Suppressor macrophage treated with lipopolysaccharide for 4 hours (primary cell): ENCODE results near the gene YWHAH.
A peak's percentile ranks its signal among the peaks of the same experiment; 100 is the strongest.
"Not testable (repeated sequence)": the region's sequence is repeated elsewhere in the genome, so short reads cannot be mapped to it uniquely, and the experiment has no call there.

ENCODE experiments used
- DNase-seq: peaks from one replicate; pipeline ENCODE4 v3.0.0-alpha.2; 2020

The YWHAH gene

DNA sequence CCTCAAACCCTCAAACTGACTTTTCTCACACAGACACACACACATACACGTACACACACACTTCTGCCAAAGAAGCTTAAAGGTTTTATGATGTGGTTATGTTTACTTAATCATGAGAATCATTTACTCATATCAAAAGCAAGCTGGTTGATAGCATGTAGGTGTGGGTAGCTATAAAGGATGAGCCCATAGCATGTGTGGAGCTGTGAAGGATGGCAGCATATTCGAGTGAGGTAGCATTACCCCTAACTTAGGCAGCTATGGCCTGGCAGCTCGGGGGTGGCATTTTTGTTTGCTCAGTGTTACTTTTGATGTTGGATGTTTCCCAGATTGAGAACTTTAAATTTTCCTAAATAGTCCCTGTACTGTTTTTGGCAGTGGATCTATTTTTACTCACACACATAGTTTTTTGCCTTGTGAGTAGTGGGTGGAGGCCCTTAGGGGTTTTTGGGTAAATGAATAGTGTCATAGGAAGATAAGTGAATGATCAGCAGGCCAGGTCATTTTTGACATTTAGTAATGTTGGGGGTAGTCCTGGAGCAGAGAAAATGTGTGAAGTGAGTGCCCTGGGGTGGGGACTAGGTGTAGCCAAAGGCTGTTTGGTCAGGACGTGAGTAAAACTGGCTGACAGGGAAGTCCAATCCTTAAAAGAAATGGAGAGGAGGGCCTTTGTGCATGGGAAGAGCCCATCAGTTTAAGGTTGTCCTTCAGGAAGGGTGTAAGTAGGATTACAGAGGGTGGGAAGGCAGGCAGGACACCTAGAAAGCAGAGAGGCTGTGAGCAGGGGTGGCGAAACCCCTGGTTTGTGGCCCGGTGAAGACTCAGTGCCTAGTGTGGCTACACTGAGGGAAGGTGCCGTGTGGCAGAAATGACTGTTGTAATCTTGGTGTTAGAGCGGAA lies 7.1 kb downstream of the YWHAH start:
- DNase-seq: no peak

GRCh38 chr22:31952094-31952401 lies 7.7 kb downstream of the YWHAH start:
- no peak for DNase-seq

DNA sequence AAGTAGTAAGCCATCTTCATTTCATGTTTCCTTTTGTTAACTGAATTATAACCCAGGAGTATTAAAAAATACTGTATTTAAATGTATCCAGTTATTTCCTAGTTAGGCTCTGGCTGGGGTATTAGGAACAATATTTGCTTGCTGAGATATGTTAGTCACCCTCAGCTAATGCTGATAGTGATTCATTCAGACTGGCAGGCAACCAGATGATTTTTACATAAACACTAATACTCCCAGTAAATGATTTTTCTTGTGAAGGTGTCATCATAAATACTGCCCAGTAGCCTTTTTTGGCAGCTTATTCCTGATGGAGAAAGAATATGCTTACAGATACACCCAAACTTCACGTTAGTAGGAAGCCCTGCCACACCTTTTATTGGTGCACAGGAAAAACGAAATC lies 8.1 kb downstream of the YWHAH start:
- DNase-seq: peak; percentile 40

DNA sequence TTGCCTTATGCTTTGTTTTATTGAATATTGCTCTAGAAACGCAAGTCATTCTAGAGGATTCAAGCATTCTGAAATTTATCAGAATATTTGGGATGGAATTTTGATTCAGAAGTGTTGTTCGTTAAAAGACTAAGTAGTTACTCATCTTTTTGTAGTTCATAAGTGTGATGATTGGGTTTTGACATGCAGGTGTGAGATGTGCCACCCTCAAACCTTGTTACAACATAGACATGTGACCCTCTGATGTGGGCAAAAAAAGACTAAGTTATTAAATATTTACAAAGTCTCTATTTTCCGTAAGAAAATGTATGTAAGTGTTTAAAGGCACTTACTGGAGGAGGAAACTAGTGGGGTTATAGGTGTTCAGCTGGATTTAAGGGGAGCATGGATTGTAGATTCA lies 8.9 kb downstream of the YWHAH start:
- no peak for DNase-seq

DNA sequence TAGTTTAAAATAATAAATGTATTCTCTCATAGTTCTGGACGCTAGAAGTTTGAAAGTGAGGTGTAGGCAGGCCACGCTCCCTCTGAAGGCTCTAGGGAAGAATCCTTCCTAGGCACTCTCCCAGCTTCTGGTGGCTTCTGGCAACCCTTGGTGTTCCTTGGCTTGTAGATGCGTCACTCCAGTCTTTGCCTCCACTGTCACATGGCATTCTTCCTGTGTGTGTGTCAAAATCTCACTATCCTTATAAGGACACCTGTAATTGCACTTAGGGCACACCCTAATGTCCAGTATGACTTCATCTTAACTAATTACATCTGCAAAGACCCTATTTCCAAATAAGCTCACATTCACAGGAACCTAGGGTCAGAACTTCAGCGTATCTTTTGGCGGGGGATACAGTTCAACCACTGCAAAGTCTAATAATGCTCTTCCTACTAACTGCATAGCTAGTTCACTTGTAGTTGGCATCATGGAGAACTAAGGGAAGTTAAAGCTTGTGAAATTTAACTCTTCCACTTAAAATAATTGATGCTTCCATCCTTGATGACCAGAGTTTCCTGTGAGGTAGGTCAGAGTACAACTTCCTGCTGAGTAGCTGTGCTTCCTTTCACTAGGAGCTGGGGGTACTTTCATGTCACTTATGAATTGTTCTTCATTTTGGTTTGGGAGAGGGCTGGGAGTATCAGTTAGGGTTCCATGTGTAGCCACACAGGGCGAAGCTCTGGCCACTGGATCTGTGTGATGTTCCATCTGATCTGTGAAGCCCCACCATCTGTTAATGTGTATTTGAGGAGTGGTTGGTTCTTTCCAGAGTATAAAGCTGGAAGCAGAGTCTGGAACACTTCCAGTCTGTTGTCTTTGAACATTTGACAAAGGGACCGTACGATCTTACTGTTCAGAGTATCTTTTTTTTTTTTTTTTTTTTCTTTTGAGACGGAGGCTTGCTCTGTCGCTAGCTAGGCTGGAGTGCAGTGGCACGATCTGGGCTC lies 10.5 kb downstream of the YWHAH start:
- no peak for DNase-seq

GRCh38 chr22:31956360-31956759 lies 12.0 kb downstream of the YWHAH start:
- DNase-seq: no peak

DNA sequence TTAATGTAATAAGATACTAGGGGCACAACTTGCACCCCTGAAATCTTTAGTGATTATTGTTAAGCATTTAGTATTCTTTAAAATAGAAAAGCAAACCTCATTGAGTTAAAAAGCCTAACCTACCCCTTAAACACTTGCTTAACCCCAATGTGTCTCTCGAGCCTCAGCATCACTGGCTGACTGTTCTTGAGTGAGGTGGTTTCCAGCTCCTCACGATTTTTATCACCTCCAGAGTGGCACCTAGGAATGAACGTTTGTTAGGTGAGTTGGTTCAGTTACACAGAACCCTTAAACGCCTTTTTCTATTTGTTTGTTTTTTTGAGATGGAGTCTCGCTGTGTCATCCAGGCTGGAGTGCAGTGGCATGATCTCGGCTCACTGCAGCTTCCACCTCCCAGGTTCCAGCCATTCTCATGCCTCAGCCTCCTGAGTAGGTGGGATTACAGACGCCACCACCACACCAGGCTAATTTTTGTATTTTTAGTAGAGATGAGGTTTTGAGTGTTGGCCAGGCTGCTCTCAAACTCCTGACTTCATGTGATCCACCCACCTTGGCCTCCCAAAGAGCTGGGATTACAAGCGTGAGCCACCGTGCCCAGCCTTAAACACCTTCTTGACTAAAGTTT lies 13.7 kb downstream of the YWHAH start:
- DNase-seq: no peak

DNA sequence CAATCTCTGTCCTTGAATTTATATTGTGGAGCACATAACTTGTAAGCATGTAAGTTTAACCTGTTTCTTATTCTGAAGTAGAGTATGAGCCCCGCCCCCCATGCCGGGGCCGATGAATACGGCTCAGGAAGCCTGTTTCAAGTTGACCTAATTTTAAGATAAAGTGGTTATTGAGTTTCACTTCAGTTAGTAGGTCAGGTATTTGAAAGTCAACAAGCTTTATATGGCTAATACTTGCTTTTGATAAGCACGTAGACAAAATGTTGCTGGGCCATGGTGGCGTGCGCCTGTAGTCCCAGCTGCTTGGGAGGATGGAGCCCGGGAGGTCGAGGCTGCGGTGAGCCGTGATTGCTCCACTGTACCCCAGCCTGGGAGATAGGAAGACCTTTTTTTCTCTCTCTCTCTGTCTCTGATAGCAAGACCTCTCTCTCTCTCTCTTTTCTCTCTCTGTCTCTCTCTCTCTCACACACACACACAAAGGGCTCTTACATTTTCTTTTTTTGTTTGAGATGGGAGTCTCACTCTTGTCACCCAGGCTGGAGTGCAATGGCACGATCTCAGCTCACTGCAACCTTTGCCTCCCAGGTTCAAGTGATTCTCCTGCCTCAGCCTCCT lies 14.4 kb downstream of the YWHAH start:
- no peak for DNase-seq

DNA sequence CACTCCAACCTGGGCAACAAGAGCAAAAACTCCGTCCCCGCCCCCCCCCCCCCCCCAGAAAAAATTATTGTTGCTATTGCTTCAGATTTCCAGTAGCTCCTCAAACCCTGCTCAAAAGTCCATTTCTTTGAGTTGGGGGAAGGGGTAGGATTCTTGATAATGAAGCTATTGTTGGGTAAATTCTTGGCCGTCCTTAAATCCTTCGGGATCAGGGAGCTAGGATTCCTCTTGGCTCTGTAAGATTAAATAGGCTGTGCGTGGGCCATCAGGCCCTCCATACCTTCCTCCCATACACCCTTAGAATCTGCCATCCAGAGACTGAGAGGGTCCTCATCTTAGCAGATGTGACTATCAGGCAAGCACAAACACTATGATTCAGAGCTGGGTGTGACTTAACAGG lies 16.4 kb downstream of the YWHAH start:
- no peak for DNase-seq

DNA sequence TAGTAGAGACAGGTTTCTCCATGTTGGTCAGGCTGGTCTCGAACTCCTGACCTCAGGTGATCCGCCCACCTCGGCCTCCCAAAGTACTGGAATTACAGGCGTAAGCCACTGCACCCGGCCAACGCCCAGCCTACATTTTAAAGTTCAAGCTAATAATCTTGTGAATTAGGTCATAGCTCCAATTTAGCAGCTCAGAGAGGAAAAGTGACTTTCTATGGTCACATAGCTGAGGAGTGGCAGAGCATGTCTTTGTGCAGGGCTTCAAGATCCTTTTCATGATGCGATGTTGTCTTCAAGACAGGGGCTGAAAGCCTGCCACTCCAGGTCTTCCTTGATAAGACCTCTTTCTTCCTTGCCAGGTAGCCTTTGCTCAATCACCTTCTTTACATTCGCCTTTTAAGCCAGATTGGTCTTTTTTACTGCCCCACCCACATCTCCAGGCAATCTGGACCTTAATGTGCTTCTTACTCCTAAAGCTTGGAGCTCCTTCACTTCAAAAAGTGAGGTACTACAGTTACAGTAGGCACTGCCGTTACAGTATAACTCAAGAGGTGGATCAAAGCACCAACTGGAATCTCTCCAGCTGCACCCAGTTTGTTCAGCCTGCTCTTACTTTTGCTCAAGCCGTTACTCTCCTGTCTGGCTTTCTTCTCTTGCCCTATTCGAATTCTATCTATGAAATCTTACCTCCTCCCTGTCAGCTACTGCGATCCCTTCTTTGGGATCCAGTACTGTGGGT lies 18.2 kb downstream of the YWHAH start:
- DNase-seq: no peak

GRCh38 chr22:31968022-31968421 lies 23.7 kb downstream of the YWHAH start:
- no peak for DNase-seq

DNA sequence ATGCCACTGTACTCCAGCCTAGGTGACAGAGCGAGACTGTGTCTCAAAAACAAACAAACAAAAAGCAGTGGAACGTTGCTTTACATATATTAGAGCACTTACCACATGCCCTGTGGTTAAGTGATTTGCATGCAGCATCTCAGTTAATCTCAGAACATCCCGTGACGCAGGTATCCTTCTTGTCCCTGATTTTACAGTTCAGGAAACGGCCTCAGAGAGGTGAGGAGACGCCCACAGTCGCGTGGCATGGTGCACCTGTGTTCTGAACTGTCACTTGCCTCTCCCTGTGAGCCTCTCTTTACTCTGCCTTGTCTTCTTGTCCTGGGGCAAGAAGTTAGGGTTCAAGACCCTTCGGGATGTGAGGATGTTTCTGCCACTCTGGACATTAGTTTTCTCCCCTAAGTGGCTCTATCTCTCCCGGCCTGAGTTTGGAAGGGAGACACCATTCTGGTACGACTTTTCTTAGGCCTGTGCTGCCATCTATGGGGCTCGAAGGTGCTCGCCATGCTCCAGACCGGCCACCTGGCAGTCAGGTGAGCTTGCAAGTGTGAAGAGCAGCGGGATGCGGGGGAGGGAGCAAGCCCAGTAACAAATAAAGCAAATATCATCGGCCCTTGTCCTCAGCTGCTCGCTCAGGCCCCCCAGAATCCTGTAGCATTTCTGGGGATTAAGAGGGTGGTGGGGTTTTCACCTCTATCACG lies 25.6 kb downstream of the YWHAH start:
- peak; percentile 33 for DNase-seq

- DNase-seq: peak; percentile 86
Observed at GRCh38 chr22:31970490-31971444, 26.4 kb downstream of the YWHAH start.

DNA sequence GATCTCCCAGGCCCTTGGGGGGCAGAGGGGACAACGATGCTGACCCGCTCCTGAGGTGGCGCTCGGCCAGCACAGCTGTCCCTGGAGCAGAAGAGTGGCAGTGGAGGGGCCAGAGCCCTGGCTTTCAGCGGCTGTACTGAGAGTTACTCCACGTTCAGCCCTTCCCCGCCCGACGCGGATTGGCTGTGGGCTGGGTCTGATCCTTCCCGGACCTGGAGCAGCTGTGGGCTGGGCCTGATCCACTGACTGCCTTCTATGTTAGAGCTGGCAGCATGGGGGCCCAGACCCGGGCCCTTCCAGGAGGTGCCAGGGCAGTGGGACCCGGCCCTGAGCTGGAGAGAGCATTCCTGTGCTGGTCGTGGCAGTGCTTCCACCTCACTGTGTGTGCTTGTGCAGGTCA lies 27.8 kb downstream of the YWHAH start:
- no peak for DNase-seq

GRCh38 chr22:31973739-31974138 lies 29.4 kb downstream of the YWHAH start:
- no peak for DNase-seq

- DNase-seq: peak; percentile 82
Observed at GRCh38 chr22:31977141-31977841, 33.0 kb downstream of the YWHAH start.

DNA sequence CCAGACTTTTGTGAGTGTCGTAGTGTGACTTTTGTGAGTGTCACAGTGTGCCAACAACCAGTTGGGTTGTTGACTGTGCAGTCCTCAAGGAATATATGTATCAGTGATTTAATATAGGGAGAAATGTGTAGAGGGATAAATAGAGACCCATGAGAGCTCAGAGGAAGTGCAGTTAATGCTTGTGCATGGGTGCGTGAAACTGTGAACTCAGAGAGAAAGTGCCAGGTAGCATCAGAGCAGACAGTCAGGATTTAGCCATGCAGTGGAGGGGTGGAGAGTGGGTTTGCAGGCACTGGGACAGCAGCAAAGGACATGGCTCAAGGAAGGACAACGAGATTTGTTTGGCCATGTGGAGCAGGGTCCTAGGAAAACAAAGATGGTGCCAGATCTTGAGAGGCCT lies 33.6 kb downstream of the YWHAH start:
- DNase-seq: no peak

- no peak for DNase-seq
Observed at GRCh38 chr22:31980628-31981027, 36.3 kb downstream of the YWHAH start.

- not testable (repeated sequence) for DNase-seq
Observed at GRCh38 chr22:31981976-31982375, 37.6 kb downstream of the YWHAH start.
